Testis (tissue), 3 donors: ENCODE measurements around the gene GMDS. TPM values are rescaled to one million over a fixed set of nuclear protein-coding genes. Genes with fewer than 3 reads are reported as not detected.

Source experiments
- DNase-seq: peaks from one replicate; pipeline ENCODE4 v3.0.0-alpha.2; 2019
- H3K27ac ChIP-seq, 2 donors: fragments of 200-600 bp; sonication (generic); one replicate each; pipeline ENCODE4 v1.5.1; 2019
- H3K27me3 ChIP-seq: fragments of 200-600 bp; sonication (generic); one replicate; pipeline ENCODE4 v1.5.1; 2019
- H3K36me3 ChIP-seq: fragments of 200-600 bp; sonication (generic); one replicate; pipeline ENCODE4 v1.5.1; 2017; ENCODE audit warnings: low read depth; ENCODE audit errors: missing control alignments
- H3K4me1 ChIP-seq: fragments of 200-600 bp; sonication (generic); one replicate; pipeline ENCODE4 v1.5.1; 2019
- H3K4me3 ChIP-seq, 2 donors: fragments of 200-600 bp; sonication (generic); one replicate each; pipeline ENCODE4 v1.5.1; 2017 to 2019
- H3K9me3 ChIP-seq: fragments of 200-600 bp; sonication (generic); one replicate; pipeline ENCODE4 v1.5.1; 2017
- POLR2A ChIP-seq: fragments of 450-650 bp; IDR thresholded peaks from one replicate; pipeline ENCODE4 v1.6.1; 2017; ENCODE audit warnings: antibody characterized with exemption, mild to moderate bottlenecking, moderate library complexity
- WGBS, 2 donors: methylation state at CpG; one replicate each; pipeline ENCODE4 v1.1.5; 2018; 5-methylcytosine and 5-hydroxymethylcytosine counted together
- intact Hi-C: fragments of 100-400 bp; cut with DNase I; formaldehyde crosslinking; loops from one replicate; pipeline ENCODE4 v1.15.1; 2023; ENCODE audit warnings: low total_unique reads
- polyA plus RNA-seq: library from polyadenylated mRNA; stranded (reverse); fragments of 350-450 nt; fragmentation: Illumina TruSeq; extraction: RNeasy Lipid Tissue Mini Kit (QIAGEN cat#74804); gene quantifications from one replicate; pipeline ENCODE4 v1.2.3, GENCODE V29; 2014; ENCODE audit warnings: low read depth, low replicate concordance; ENCODE audit not compliant: insufficient read depth
- total RNA-seq, 2 donors: library from RNA; depleted of rRNA; stranded (reverse); fragments of >200 nt; gene quantifications; one replicate each; pipeline ENCODE4 v1.2.3, GENCODE V29; 2016
- TF ChIP-seq, protein P1 (sequence below), 3 experiments: fragments of 450-650 bp in 2 of 3; fragments of 200-600 bp in 1 of 3; sonication (generic) in 1 of 3; IDR thresholded peaks; one replicate each; pipeline ENCODE4 v1.5.1; 2016 to 2019; ENCODE audit warnings: antibody characterized with exemption in 3 of 3, mild to moderate bottlenecking in 2 of 3, moderate library complexity in 1 of 3

The GMDS gene
- total and polyA plus RNA-seq, 3 donors from 2014 or later: 19.6 to 31.1 (median 22.2) TPM

DNA sequence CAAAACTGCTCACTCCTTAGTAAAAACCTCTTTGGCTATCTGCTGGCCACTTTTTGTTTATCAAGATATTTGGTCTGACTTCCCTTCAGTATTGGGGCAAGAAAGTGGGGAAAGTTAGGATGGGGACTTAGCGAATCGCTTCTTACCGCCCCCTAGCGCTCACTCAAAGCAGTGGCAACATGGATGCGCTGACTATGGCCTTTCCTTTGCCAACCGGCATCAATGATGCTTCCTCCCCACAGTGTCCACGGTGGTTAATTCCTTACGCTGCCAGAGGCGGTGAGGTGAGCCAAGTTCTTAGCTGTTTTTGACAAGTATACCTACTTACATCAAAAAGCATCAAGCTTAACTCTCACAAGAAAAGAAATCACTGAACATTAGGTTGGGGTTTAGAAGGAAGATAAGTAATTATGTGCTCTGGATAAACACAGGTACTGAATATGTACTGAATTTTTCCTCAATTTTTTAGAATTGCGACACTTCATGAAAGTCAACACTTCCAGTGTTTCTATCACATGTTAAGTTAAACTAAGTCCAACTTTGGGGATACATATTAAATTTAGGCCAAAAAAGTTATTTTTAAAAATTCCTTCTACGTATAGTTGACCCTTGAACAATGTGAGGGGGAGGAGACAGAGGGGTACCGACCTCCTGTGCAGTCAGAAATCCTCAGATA, 86.7 kb downstream of the GMDS start:
- H3K27me3 ChIP-seq: no peaks in the 10 kb centered on the region
- DNase-seq: peak; percentile 30
- no peak overlapping the region for H3K4me3 ChIP-seq
- no peaks in the 10 kb centered on the region for H3K9me3 ChIP-seq
- H3K36me3 ChIP-seq: no peaks in the 10 kb centered on the region
- TF ChIP-seq, protein P1, sequence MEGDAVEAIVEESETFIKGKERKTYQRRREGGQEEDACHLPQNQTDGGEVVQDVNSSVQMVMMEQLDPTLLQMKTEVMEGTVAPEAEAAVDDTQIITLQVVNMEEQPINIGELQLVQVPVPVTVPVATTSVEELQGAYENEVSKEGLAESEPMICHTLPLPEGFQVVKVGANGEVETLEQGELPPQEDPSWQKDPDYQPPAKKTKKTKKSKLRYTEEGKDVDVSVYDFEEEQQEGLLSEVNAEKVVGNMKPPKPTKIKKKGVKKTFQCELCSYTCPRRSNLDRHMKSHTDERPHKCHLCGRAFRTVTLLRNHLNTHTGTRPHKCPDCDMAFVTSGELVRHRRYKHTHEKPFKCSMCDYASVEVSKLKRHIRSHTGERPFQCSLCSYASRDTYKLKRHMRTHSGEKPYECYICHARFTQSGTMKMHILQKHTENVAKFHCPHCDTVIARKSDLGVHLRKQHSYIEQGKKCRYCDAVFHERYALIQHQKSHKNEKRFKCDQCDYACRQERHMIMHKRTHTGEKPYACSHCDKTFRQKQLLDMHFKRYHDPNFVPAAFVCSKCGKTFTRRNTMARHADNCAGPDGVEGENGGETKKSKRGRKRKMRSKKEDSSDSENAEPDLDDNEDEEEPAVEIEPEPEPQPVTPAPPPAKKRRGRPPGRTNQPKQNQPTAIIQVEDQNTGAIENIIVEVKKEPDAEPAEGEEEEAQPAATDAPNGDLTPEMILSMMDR (IDR thresholded peaks at IDR 0.05): peak in 1 of 3 experiments; percentile 6
- TF ChIP-seq POLR2A: no peak
- H3K4me1 ChIP-seq: no peaks in the 10 kb centered on the region
- whole genome bisulfite sequencing, 2 donors: 66 to 67% methylated on average over 12 of the region's 12 CpGs
- intact Hi-C loops: no loop called here
- H3K27ac ChIP-seq: no peak overlapping the region

DNA sequence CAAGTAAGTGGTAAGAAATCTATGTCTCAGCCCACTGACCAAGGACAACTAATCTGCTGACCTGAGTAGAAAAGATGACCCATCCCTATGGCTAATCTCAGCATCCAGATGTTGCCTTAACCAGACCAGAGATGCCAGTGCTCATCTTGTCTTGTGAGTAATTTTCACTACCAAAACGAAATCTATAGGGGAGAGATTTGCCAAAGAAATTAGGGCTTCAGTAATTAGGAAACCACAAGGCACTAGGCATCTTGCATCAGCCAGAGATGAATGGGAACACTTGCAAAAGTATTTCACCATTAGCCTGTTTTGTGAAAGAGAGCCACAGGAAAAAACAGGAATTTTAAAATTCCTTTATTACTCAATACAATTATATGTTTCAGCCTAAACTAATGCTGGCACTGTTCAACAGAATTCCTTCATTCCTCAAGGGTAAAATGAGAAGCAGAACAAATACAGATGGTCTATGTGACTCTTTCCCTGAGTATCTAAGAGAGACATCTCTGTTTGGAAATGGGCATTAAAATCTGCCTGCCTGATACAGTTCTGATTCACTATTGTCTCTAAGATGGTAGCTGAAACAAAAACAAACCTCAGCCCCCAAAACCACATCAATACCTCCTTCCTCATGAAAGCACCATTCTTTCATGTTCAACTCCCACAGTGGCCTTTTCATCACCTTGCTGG, 87.8 kb downstream of the GMDS start:
- TF ChIP-seq, protein P1 (IDR thresholded peaks at IDR 0.05): no peak
- TF ChIP-seq POLR2A: no peak
- no peak overlapping the region for H3K27ac ChIP-seq
- no peak overlapping the region for H3K4me3 ChIP-seq
- H3K4me1 ChIP-seq: no peaks in the 10 kb centered on the region
- intact Hi-C loops: no loop called here
- H3K36me3 ChIP-seq: no peaks in the 10 kb centered on the region
- DNase-seq: no peak
- no peaks in the 10 kb centered on the region for H3K27me3 ChIP-seq
- WGBS, 2 donors: 26 to 36% methylated on average over 1 of the region's 1 CpG
- no peaks in the 10 kb centered on the region for H3K9me3 ChIP-seq

DNA sequence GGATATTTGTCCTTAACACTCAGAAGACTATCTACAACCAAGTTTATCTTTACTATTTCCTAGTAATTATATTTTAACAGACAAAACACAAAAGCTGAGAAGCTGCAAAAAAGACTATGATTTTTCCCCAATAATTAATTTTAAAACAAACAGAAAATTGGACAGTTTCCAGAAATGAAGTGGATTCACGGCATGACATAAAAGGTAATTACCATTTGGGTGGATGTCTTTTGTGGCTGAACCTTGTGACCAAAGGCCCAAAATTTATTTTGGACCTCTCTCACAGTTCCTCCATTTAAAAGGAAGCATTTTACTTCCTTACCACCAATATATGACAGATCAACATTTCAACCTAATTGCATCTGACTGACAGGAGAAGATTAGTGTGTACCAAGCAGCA, 90.2 kb downstream of the GMDS start:
- no peaks in the 10 kb centered on the region for H3K4me1 ChIP-seq
- no peak for DNase-seq
- no peak for TF ChIP-seq POLR2A
- TF ChIP-seq, protein P1 (IDR thresholded peaks at IDR 0.05): no peak
- H3K27me3 ChIP-seq: no peaks in the 10 kb centered on the region
- intact Hi-C loops: no loop called here
- WGBS, 2 donors: 67 to 89% methylated on average over 1 of the region's 1 CpG
- H3K27ac ChIP-seq: no peak overlapping the region
- H3K9me3 ChIP-seq: no peaks in the 10 kb centered on the region
- H3K36me3 ChIP-seq: no peaks in the 10 kb centered on the region
- no peak overlapping the region for H3K4me3 ChIP-seq

DNA sequence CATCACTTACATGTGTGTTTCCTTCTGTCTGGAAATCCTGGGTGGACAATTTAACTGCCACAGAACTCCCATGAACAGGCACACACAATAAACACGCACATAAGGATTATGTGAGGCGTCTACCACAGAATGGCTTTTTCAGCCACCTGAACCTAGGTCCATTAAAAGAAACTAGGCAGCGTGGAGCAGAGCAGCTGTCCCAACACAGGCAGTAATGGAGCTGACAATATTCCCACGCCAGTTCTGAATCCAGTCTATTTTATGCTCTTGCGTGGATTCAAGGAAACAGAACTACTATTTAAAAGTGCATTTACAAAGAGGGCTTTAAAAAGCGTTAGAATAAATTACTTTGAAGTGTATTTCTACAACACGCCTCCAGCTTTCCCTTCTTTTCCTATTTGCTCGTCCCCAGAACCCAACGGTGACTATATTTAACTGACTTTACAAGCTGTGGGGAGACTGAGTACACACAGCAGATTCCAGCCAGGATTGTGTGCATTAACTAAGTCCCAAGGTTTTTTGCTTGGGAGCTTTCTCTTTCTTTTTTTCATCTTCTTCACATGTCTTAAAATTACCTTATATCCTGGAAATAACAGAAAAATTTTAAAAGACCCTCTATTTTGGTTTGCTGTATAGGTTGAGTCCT, 95.9 kb downstream of the GMDS start:
- H3K4me1 ChIP-seq: no peaks in the 10 kb centered on the region
- no peaks in the 10 kb centered on the region for H3K27me3 ChIP-seq
- intact Hi-C loops: no loop called here
- H3K27ac ChIP-seq: no peak overlapping the region
- no peaks in the 10 kb centered on the region for H3K36me3 ChIP-seq
- WGBS, 2 donors: 89 to 93% methylated on average over 9 of the region's 9 CpGs
- no peak for DNase-seq
- TF ChIP-seq POLR2A: no peak
- TF ChIP-seq, protein P1 (IDR thresholded peaks at IDR 0.05): no peak
- H3K4me3 ChIP-seq: no peak overlapping the region
- no peaks in the 10 kb centered on the region for H3K9me3 ChIP-seq
